A673 (cell line): ENCODE data around the gene PHC2. TPM values are rescaled to one million over a fixed set of nuclear protein-coding genes. Genes with fewer than 3 reads are reported as not detected.

Experiments used
- BruUV-seq: library from RNA; stranded (reverse); fragments of 400-500 nt; replicated peaks from 2 replicates; lab custom pipeline; 2021; lab: Mats Ljungman, UMichigan
- CTCF ChIA-PET: fragments of 300-600 bp; sonication (Branson Sonifier 250); formaldehyde crosslinking; loops from one replicate; lab custom pipeline; 2022; ENCODE audit warnings: antibody characterized with exemption; lab: Charles Lee
- POLR2A ChIA-PET: fragments of 300-600 bp; sonication (Branson Sonifier 250); formaldehyde crosslinking; loops from one replicate; lab custom pipeline; 2022; ENCODE audit warnings: antibody characterized with exemption; ENCODE audit not compliant: low non-redundant PET; lab: Charles Lee
- DNase-seq: peaks from one replicate; pipeline ENCODE4 v3.0.0-alpha.2; 2015; ENCODE audit warnings: low spot score
- H3K27ac ChIP-seq: fragments of 200-600 bp; sonication (generic); 2 replicates; pipeline ENCODE4 v1.5.1; 2016; ENCODE audit warnings: mixed run types, low read depth, mild to moderate bottlenecking, mixed read lengths, antibody characterized with exemption, low read length; ENCODE audit not compliant: poor library complexity, severe bottlenecking
- H3K27me3 ChIP-seq: fragments of 200-600 bp; sonication (generic); replicated peaks from 2 replicates; pipeline ENCODE4 v1.6.1; 2017; ENCODE audit warnings: mixed run types, low read depth, mild to moderate bottlenecking, mixed read lengths, antibody characterized with exemption, low read length; ENCODE audit not compliant: insufficient read depth, poor library complexity
- H3K36me3 ChIP-seq: fragments of 200-600 bp; sonication (generic); 2 replicates; pipeline ENCODE4 v1.6.1; 2016; ENCODE audit warnings: mixed run types, mild to moderate bottlenecking, mixed read lengths, antibody characterized with exemption, low read length; ENCODE audit not compliant: insufficient read depth, poor library complexity, severe bottlenecking
- H3K4me1 ChIP-seq: fragments of 200-600 bp; sonication (generic); 2 replicates; pipeline ENCODE4 v1.6.1; 2017; ENCODE audit warnings: mixed run types, mild to moderate bottlenecking, mixed read lengths, antibody characterized with exemption, low read length; ENCODE audit not compliant: insufficient read depth, poor library complexity, severe bottlenecking
- H3K4me3 ChIP-seq: fragments of 200-600 bp; sonication (generic); 2 replicates; pipeline ENCODE4 v1.5.1; 2016; ENCODE audit warnings: low read depth, mixed run types, mild to moderate bottlenecking, mixed read lengths, low read length; ENCODE audit not compliant: poor library complexity, severe bottlenecking
- H3K9me3 ChIP-seq: fragments of 200-600 bp; sonication (generic); 2 replicates; pipeline ENCODE4 v1.6.1; 2016; ENCODE audit warnings: mixed run types, low read depth, mild to moderate bottlenecking, mixed read lengths, antibody characterized with exemption, low read length; ENCODE audit not compliant: poor library complexity, severe bottlenecking
- EZH2 ChIP-seq: fragments of 200-600 bp; sonication (generic); IDR thresholded peaks from 2 replicates; pipeline ENCODE4 v1.6.1; 2017; ENCODE audit warnings: borderline replicate concordance, low read depth, mild to moderate bottlenecking, mixed read lengths, antibody characterized with exemption, low read length; ENCODE audit not compliant: poor library complexity, severe bottlenecking
- intact Hi-C: fragments of 100-400 bp; cut with micrococcal nuclease; formaldehyde crosslinking; loops from one replicate; pipeline ENCODE4 v1.10.0; 2022; ENCODE audit not compliant: unreplicated experiment
- total RNA-seq: library from RNA; stranded (reverse); gene quantifications from 2 replicates; pipeline ENCODE4 v1.2.3, GENCODE V29; 2021
- TF ChIP-seq, protein P1 (sequence below): fragments of 300-800, 200-600 bp; sonication (generic); conservative IDR thresholded peaks from 2 replicates; pipeline ENCODE4 v1.5.1; 2017; ENCODE audit warnings: low read depth, mild to moderate bottlenecking, antibody characterized with exemption, low read length, moderate library complexity, mixed read lengths

Gene PHC2
- total RNA-seq, 1 experiment from 2014 or later: 136 TPM

DNA sequence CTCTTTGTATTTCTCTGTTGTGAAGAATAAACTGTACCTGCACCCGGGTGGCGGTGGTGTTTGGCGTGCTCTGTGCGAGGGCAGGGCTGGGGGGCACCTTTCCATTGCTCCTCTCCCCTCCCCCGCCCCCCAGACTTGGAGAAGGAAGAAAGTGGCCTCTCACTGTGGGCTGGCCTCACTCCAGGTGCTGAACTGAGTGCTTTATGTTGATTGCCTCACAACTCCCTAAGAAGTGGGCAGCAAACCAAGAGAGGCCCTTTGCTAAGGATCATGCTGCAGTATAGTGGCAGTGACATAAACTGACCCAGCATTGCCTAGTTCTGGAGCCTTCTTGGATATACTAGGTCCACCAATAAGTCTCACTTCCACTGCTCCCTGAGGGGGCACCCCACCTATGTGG is 130.2 kb downstream of the PHC2 start:
- peaks cover 30% of the 10 kb centered on the region for H3K36me3 ChIP-seq
- no peak overlapping the region for H3K4me3 ChIP-seq
- no peaks in the 10 kb centered on the region for H3K9me3 ChIP-seq
- ChIA-PET CTCF (interaction anchor here (0.5 to 0.6 kb wide), 2 partner anchors 42 to 50 kb away, joined by 3 to 7 read pairs; no protein-coding TSS in a partner anchor), POLR2A (no interaction called here)
- no peak for DNase-seq
- peak overlapping the region; percentile 18 for H3K27ac ChIP-seq
- TF ChIP-seq EZH2: no peak
- TF ChIP-seq, protein P1, sequence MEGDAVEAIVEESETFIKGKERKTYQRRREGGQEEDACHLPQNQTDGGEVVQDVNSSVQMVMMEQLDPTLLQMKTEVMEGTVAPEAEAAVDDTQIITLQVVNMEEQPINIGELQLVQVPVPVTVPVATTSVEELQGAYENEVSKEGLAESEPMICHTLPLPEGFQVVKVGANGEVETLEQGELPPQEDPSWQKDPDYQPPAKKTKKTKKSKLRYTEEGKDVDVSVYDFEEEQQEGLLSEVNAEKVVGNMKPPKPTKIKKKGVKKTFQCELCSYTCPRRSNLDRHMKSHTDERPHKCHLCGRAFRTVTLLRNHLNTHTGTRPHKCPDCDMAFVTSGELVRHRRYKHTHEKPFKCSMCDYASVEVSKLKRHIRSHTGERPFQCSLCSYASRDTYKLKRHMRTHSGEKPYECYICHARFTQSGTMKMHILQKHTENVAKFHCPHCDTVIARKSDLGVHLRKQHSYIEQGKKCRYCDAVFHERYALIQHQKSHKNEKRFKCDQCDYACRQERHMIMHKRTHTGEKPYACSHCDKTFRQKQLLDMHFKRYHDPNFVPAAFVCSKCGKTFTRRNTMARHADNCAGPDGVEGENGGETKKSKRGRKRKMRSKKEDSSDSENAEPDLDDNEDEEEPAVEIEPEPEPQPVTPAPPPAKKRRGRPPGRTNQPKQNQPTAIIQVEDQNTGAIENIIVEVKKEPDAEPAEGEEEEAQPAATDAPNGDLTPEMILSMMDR: no peak
- BruUV-seq: no TSS peak
- H3K4me1 ChIP-seq: peaks cover 5% of the 10 kb centered on the region
- intact Hi-C loops: no loop called here
- no peaks in the 10 kb centered on the region for H3K27me3 ChIP-seq

GRCh38 chr1:33299461-33300155 is 131.3 kb downstream of the PHC2 start:
- BruUV-seq: TSS peak; percentile 38
- Histone ChIP-seq H3K27me3 (no peaks in the 10 kb centered on the region), H3K4me3 (no peak overlapping the region), H3K27ac (no peak overlapping the region), H3K36me3 (peaks cover 31% of the 10 kb centered on the region), H3K4me1 (peaks cover 5% of the 10 kb centered on the region), H3K9me3 (no peaks in the 10 kb centered on the region)
- TF ChIP-seq EZH2: no peak
- TF ChIP-seq, protein P1: no peak
- intact Hi-C loops: no loop called here
- no peak for DNase-seq
- CTCF ChIA-PET: interaction anchor here (0.7 kb wide), 1 partner anchor 14 kb away, joined by 3 read pairs; no protein-coding TSS in a partner anchor
- POLR2A ChIA-PET: no interaction called here

- CTCF ChIA-PET: interaction anchor here (0.7 to 1.0 kb wide), 3 partner anchors 15 to 146 kb away, joined by 3 to 5 read pairs (median 3); no protein-coding TSS in a partner anchor
- H3K4me1 ChIP-seq: peaks cover 5% of the 10 kb centered on the region
- no peak for TF ChIP-seq EZH2
- TF ChIP-seq, protein P1: peak; percentile 88
- H3K4me3 ChIP-seq: no peak overlapping the region
- peak; percentile 69 for DNase-seq
- no TSS peak for BruUV-seq
- peaks cover 31% of the 10 kb centered on the region for H3K36me3 ChIP-seq
- H3K27me3 ChIP-seq: no peaks in the 10 kb centered on the region
- no peak overlapping the region for H3K27ac ChIP-seq
- intact Hi-C loops: no loop called here
- POLR2A ChIA-PET: no interaction called here
- H3K9me3 ChIP-seq: no peaks in the 10 kb centered on the region
These were observed 132.1 kb downstream of the PHC2 start for GRCh38 chr1:33298623-33299277.
